Measurements from ENCODE around the gene STK16.

DNA sequence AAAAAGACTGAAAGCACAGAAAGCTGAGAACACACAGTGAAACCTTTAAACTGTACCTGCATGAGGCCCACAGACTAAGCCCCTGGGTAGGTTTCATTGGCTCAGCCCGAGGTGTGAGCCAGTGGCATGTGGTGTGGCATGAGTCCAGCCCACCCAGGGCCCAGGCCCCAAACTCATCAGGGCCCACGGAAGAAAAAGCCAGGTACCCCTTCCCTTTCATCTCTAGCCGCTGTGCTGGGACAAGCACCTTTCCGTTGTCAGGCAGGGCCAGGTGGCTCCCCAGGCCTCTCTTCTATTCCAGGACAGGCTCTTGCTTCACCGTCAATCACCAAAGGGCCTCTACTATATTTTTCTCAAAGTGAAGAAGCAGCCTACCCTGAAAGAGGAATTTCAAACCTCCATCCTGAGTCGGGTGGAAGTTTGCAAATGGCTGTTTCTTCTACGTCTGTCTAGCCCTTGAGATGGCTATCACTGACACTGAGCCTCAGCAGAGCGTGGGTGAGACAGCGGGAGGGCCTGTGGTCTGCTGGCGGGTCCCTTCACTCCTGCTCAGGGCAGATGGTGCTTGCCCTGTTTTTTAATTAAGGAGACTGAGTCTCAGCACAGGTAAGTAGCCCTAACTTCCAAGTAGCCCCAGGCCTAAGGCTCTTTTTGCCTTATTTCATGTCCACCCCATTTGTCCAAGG is 42.4 kb downstream of the STK16 start:
- TF ChIP-seq EZH2 (IDR thresholded peaks at IDR 0.05; ENCODE audit: borderline replicate concordance) (no peak), CTCF (IDR thresholded peaks at IDR 0.05; ENCODE audit: poor library complexity) (no peak)

All from hepatocyte (in vitro differentiated cells).